ENCODE measurements around the gene MYOG. TPM values are rescaled to one million over a fixed set of nuclear protein-coding genes. Genes with fewer than 3 reads are reported as not detected.

MYOG gene
- total and polyA plus RNA-seq, 2 experiments from 2014 or later: not detected

DNA sequence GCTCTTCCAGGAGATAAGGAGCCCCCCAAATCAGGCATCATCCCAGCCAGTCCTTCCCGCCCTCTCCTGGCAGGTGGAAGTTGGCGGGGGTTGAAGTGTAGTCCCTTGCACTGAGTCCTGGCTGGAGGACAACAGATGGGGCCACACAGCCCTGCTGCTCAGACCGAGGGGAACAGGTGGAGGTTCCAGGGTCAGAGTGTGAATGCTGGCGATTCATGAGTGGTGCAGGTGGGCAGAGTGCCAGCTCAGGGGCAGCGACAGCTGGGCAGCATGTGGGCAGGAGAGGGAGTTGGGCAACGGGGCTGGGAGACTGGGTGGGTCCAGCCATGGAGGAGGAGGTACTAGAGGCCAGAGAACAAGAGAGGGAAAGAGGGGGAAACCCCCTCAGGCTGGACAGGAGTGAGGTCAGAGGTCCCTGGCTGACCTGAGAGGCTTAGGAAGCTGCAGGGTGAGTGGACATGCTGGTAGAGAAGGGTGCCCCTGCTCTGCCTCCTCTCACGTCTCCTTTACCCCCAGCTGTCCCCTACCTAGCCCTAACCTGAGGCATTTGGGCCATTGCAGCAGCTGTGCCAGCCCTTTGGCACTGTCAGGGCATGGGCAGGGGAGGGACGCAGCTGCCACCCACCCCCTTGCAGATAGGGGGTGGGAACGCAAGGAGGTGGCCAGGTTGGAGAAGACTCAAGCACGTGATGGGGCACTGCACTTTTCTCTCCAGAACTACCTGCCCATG lies 30.4 kb upstream of the MYOG start:
- H3K4me3 ChIP-seq: no peak overlapping the region
- H3K27ac ChIP-seq: no peak overlapping the region
- H3K79me2 ChIP-seq: no peaks in the 10 kb centered on the region
- H3K27me3 ChIP-seq: no peaks in the 10 kb centered on the region
- H2AFZ ChIP-seq: no peak overlapping the region
- no peaks in the 10 kb centered on the region for H3K36me3 ChIP-seq (replicated peaks; ENCODE audit: insufficient read depth, low read depth)
- no peaks in the 10 kb centered on the region for H3K9me2 ChIP-seq (replicated peaks; ENCODE audit: insufficient read depth)
- DNase-seq (ENCODE audit: low spot score): no peak
- H3K4me1 ChIP-seq (ENCODE audit: insufficient read depth): no peaks in the 10 kb centered on the region
- no peaks in the 10 kb centered on the region for H3K9me3 ChIP-seq (ENCODE audit: low read depth)
- no peaks in the 10 kb centered on the region for H4K20me1 ChIP-seq (ENCODE audit: insufficient read depth, poor library complexity, severe bottlenecking)
- TF ChIP-seq EZH2 (IDR thresholded peaks at IDR 0.05; ENCODE audit: borderline replicate concordance) (no peak), CTCF (IDR thresholded peaks at IDR 0.05; ENCODE audit: poor library complexity) (no peak), EZH2phosphoT487 (IDR thresholded peaks at IDR 0.05; ENCODE audit: low read depth, severe bottlenecking, unreplicated experiment) (no peak)
- H3K4me2 ChIP-seq: no peak overlapping the region
- 84% methylated on average over 10 of the region's 10 CpGs for WGBS (ENCODE audit: low lambda C conversion rate, missing lambda C conversion rate)

DNA sequence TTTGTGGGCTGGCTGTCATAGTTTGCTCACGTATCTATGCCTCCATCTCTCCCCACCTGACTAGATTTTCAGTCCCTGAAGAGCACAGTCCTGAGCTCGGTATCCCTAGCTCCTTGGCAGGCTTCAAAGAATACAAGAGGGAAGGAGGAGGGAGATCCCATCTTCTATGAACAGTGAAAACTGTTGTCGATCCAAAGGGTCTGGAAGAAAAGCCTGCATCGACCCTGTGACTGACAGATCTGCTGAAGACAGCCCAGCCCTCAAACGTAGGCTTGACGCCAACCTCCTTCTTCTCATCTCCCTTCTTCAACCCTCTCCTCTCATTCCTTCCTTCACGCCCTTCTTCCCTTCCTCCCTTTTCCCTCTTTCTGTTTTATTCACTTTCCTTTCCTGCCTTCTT lies 28.4 kb upstream of the MYOG start:
- no peak overlapping the region for H2AFZ ChIP-seq
- H3K4me1 ChIP-seq (ENCODE audit: insufficient read depth): no peaks in the 10 kb centered on the region
- no peaks in the 10 kb centered on the region for H3K36me3 ChIP-seq (replicated peaks; ENCODE audit: insufficient read depth, low read depth)
- peaks cover 14% of the 10 kb centered on the region for H3K27me3 ChIP-seq
- H3K27ac ChIP-seq: no peak overlapping the region
- no peaks in the 10 kb centered on the region for H3K9me2 ChIP-seq (replicated peaks; ENCODE audit: insufficient read depth)
- H4K20me1 ChIP-seq (ENCODE audit: insufficient read depth, poor library complexity, severe bottlenecking): no peaks in the 10 kb centered on the region
- no peak for DNase-seq (ENCODE audit: low spot score)
- no peak overlapping the region for H3K4me2 ChIP-seq
- no peaks in the 10 kb centered on the region for H3K9me3 ChIP-seq (ENCODE audit: low read depth)
- no peak overlapping the region for H3K4me3 ChIP-seq
- no peaks in the 10 kb centered on the region for H3K79me2 ChIP-seq
- 80% methylated on average over 7 of the region's 7 CpGs for WGBS (ENCODE audit: low lambda C conversion rate, missing lambda C conversion rate)
- TF ChIP-seq EZH2 (IDR thresholded peaks at IDR 0.05; ENCODE audit: borderline replicate concordance): no peak
- no peak for TF ChIP-seq CTCF (IDR thresholded peaks at IDR 0.05; ENCODE audit: poor library complexity)
- TF ChIP-seq EZH2phosphoT487 (IDR thresholded peaks at IDR 0.05; ENCODE audit: low read depth, severe bottlenecking, unreplicated experiment): no peak

- Histone ChIP-seq H3K9me3 (ENCODE audit: low read depth) (no peaks in the 10 kb centered on the region), H3K4me1 (ENCODE audit: insufficient read depth) (no peaks in the 10 kb centered on the region), H3K4me2 (no peak overlapping the region), H3K9me2 (replicated peaks; ENCODE audit: insufficient read depth) (no peaks in the 10 kb centered on the region), H3K4me3 (no peak overlapping the region), H3K27me3 (peaks cover 21% of the 10 kb centered on the region), H3K27ac (no peak overlapping the region), H3K79me2 (no peaks in the 10 kb centered on the region), H2AFZ (no peak overlapping the region), H4K20me1 (ENCODE audit: insufficient read depth, poor library complexity, severe bottlenecking) (no peaks in the 10 kb centered on the region), H3K36me3 (replicated peaks; ENCODE audit: insufficient read depth, low read depth) (no peaks in the 10 kb centered on the region)
- no peak for DNase-seq (ENCODE audit: low spot score)
- TF ChIP-seq EZH2 (IDR thresholded peaks at IDR 0.05; ENCODE audit: borderline replicate concordance): no peak
- TF ChIP-seq EZH2phosphoT487 (IDR thresholded peaks at IDR 0.05; ENCODE audit: low read depth, severe bottlenecking, unreplicated experiment): no peak
- no peak for TF ChIP-seq CTCF (IDR thresholded peaks at IDR 0.05; ENCODE audit: poor library complexity)
- WGBS (ENCODE audit: low lambda C conversion rate, missing lambda C conversion rate): 72% methylated on average over 4 of the region's 4 CpGs
Observed at GRCh38 chr1:203113308-203113707, 27.5 kb upstream of the MYOG start.
